ENCODE results near the gene ZMYND15. TPM values are rescaled to one million over a fixed set of nuclear protein-coding genes. Genes with fewer than 3 reads are reported as not detected.
A peak's percentile ranks its signal among the peaks of the same experiment; 100 is the strongest.

The ZMYND15 gene
- total and polyA plus RNA-seq, 2 of the 13 experiments (the other 11 are each of a cell fraction or from before 2014, with no cell fraction given): 0.24 to 2.7 TPM

DNA sequence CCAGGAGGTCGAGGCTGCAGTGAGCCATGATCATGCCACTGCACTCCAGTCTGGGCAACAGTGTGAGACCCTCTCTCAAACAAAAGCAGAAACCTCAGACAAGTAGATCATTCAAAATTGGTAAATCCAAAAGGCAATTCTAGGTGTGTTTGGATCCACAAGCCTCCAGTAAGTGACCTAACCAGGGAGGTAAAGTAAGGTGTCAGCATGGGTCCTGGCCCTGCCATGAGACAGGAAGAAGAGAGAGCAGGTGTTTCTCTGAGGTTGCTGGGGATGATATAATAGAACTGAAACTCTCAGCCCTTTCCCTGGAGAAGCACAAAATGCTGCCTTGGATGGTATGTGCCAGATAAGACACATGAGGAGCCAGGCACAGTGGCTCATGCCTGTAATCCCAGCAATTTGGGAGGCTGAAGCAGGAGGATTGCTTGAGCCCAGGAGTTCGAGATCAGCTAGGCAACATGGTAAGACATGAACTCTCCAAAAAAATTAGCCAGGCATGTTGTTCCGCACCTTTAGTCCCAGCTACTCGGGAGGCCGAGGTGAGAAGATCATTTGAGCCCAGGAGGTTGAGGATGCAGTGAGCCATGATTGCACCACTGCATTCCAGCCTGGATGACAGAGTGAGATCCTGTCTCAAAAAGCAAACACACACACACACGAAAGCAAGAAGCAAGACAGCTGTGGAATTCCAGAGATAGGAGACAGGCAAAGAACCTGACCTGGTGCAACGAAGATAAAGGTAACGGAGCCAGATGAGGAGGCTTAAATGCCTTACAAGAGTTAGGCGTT, 38.5 kb downstream of the ZMYND15 start (continued):
- TF ChIP-seq TARDBP (CRISPR knock-in tag; IDR thresholded peaks at IDR 0.05) (peak; percentile 74), ZZZ3 (CRISPR knock-in tag; IDR thresholded peaks at IDR 0.05; ENCODE audit: borderline replicate concordance) (no peak), MXD1 (CRISPR knock-in tag; IDR thresholded peaks at IDR 0.05) (no peak), TSC22D2 (CRISPR knock-in tag; IDR thresholded peaks at IDR 0.05; ENCODE audit: borderline replicate concordance) (no peak), ZNF619 (CRISPR knock-in tag; IDR thresholded peaks at IDR 0.05) (no peak), ZNF530 (CRISPR knock-in tag; IDR thresholded peaks at IDR 0.05; ENCODE audit: low read depth) (no peak), ZFYVE20 (CRISPR knock-in tag; IDR thresholded peaks at IDR 0.05; ENCODE audit: borderline replicate concordance, low read depth) (no peak), THAP9 (CRISPR knock-in tag; IDR thresholded peaks at IDR 0.05; ENCODE audit: borderline replicate concordance) (no peak), ZNF768 (CRISPR knock-in tag; IDR thresholded peaks at IDR 0.05) (no peak; the same call in 1 of the 2 replicates), KLF6 (CRISPR knock-in tag; IDR thresholded peaks at IDR 0.05) (no peak; the same call in 1 of the 2 replicates), MED13 (CRISPR knock-in tag; IDR thresholded peaks at IDR 0.05) (0 out of 2 replicates have a peak, but pooled peaks have one; percentile 35), TMF1 (CRISPR knock-in tag; IDR thresholded peaks at IDR 0.05; ENCODE audit: low read depth) (no peak), SCMH1 (CRISPR knock-in tag; IDR thresholded peaks at IDR 0.05; ENCODE audit: borderline replicate concordance) (no peak), SNAPC2 (CRISPR knock-in tag; IDR thresholded peaks at IDR 0.05) (no peak; the same call in 1 of the 2 replicates), YEATS2 (CRISPR knock-in tag; IDR thresholded peaks at IDR 0.05; ENCODE audit: borderline replicate concordance) (no peak)
- TF ChIP-seq, protein P1, sequence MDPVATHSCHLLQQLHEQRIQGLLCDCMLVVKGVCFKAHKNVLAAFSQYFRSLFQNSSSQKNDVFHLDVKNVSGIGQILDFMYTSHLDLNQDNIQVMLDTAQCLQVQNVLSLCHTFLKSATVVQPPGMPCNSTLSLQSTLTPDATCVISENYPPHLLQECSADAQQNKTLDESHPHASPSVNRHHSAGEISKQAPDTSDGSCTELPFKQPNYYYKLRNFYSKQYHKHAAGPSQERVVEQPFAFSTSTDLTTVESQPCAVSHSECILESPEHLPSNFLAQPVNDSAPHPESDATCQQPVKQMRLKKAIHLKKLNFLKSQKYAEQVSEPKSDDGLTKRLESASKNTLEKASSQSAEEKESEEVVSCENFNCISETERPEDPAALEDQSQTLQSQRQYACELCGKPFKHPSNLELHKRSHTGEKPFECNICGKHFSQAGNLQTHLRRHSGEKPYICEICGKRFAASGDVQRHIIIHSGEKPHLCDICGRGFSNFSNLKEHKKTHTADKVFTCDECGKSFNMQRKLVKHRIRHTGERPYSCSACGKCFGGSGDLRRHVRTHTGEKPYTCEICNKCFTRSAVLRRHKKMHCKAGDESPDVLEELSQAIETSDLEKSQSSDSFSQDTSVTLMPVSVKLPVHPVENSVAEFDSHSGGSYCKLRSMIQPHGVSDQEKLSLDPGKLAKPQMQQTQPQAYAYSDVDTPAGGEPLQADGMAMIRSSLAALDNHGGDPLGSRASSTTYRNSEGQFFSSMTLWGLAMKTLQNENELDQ (CRISPR knock-in tag; IDR thresholded peaks at IDR 0.05; ENCODE audit: borderline replicate concordance): no peak
- TF ChIP-seq, protein P2, sequence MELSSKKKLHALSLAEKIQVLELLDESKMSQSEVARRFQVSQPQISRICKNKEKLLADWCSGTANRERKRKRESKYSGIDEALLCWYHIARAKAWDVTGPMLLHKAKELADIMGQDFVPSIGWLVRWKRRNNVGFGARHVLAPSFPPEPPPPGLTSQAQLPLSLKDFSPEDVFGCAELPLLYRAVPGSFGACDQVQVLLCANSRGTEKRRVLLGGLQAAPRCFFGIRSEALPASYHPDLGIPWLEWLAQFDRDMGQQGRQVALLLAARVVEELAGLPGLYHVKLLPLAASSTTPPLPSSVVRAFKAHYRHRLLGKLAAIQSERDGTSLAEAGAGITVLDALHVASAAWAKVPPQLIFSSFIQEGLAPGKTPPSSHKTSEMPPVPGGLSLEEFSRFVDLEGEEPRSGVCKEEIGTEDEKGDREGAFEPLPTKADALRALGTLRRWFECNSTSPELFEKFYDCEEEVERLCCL (CRISPR knock-in tag; IDR thresholded peaks at IDR 0.05; ENCODE audit: borderline replicate concordance): no peak
- TF ChIP-seq, protein P3, sequence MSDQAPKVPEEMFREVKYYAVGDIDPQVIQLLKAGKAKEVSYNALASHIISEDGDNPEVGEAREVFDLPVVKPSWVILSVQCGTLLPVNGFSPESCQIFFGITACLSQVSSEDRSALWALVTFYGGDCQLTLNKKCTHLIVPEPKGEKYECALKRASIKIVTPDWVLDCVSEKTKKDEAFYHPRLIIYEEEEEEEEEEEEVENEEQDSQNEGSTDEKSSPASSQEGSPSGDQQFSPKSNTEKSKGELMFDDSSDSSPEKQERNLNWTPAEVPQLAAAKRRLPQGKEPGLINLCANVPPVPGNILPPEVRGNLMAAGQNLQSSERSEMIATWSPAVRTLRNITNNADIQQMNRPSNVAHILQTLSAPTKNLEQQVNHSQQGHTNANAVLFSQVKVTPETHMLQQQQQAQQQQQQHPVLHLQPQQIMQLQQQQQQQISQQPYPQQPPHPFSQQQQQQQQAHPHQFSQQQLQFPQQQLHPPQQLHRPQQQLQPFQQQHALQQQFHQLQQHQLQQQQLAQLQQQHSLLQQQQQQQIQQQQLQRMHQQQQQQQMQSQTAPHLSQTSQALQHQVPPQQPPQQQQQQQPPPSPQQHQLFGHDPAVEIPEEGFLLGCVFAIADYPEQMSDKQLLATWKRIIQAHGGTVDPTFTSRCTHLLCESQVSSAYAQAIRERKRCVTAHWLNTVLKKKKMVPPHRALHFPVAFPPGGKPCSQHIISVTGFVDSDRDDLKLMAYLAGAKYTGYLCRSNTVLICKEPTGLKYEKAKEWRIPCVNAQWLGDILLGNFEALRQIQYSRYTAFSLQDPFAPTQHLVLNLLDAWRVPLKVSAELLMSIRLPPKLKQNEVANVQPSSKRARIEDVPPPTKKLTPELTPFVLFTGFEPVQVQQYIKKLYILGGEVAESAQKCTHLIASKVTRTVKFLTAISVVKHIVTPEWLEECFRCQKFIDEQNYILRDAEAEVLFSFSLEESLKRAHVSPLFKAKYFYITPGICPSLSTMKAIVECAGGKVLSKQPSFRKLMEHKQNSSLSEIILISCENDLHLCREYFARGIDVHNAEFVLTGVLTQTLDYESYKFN (CRISPR knock-in tag; conservative IDR thresholded peaks at IDR 0.05): peak; percentile 81
